CD14-positive monocyte (primary cell): ENCODE measurements around the gene LCE1F. TPM values are rescaled to one million over a fixed set of nuclear protein-coding genes. Genes with fewer than 3 reads are reported as not detected.

Experiments used
- DNase-seq, 3 donors: peaks; one replicate each; pipeline ENCODE4 v3.0.0-alpha.2; 2011 to 2022
- H2AFZ ChIP-seq: 2 replicates; pipeline ENCODE4 v1.6.0; 2012; ENCODE audit warnings: mild to moderate bottlenecking, low read depth, low read length, inconsistent platforms; ENCODE audit not compliant: insufficient read depth, poor library complexity, severe bottlenecking
- H3K27ac ChIP-seq, 2 donors: 1 replicate in 1 of 2; 2 replicates in 1 of 2; pipeline ENCODE4 v1.5.1; 2012 to 2013; ENCODE audit warnings: low read length in 2 of 2, control low read depth in 1 of 2, inconsistent platforms in 1 of 2, low read depth in 1 of 2, mild to moderate bottlenecking in 1 of 2
- H3K27me3 ChIP-seq, 2 donors: one replicate each; pipeline versions ENCODE4 v1.6.0 to v1.6.1; 2011 to 2013; ENCODE audit warnings: low read length in 2 of 2; ENCODE audit not compliant: control insufficient read depth in 2 of 2, insufficient read depth in 2 of 2
- H3K36me3 ChIP-seq, 2 donors: replicated peaks in 1 of 2; 1 replicate in 1 of 2; 2 replicates in 1 of 2; pipeline versions ENCODE4 v1.5.1 to v1.6.1; 2012 to 2013; ENCODE audit warnings: low read length in 2 of 2, control low read depth in 1 of 2, inconsistent platforms in 1 of 2, mild to moderate bottlenecking in 1 of 2; ENCODE audit not compliant: insufficient read depth in 2 of 2, control insufficient read depth in 1 of 2
- H3K4me1 ChIP-seq, 2 donors: 1 replicate in 1 of 2; 2 replicates in 1 of 2; pipeline versions ENCODE4 v1.5.1 to v1.6.1; 2012 to 2013; ENCODE audit warnings: low read length in 2 of 2, control low read depth in 1 of 2, inconsistent platforms in 1 of 2, mild to moderate bottlenecking in 1 of 2, moderate library complexity in 1 of 2; ENCODE audit not compliant: insufficient read depth in 2 of 2, control insufficient read depth in 1 of 2
- H3K4me2 ChIP-seq: replicated peaks from 2 replicates; pipeline ENCODE3; 2012; ENCODE audit warnings: low read length, moderate library complexity, mild to moderate bottlenecking; ENCODE audit not compliant: poor library complexity, severe bottlenecking; ENCODE audit errors: extremely low read depth
- H3K4me3 ChIP-seq, 3 experiments: fragments of 200-600 bp in 1 of 3; sonication (generic) in 1 of 3; replicated peaks in 1 of 3; 1 replicate in 2 of 3; 2 replicates in 1 of 3; pipeline ENCODE4 v1.5.1; 2011 to 2013; ENCODE audit warnings: low read length in 3 of 3, mild to moderate bottlenecking in 3 of 3, control low read depth in 2 of 3, low read depth in 2 of 3, inconsistent platforms in 1 of 3, moderate library complexity in 1 of 3
- H3K79me2 ChIP-seq: 2 replicates; pipeline ENCODE4 v1.6.0; 2012; ENCODE audit warnings: mild to moderate bottlenecking, control low read depth, inconsistent platforms, low read length, moderate library complexity; ENCODE audit not compliant: insufficient read depth
- H3K9ac ChIP-seq: 2 replicates; pipeline ENCODE4 v1.6.0; 2017; ENCODE audit warnings: low read length, mild to moderate bottlenecking; ENCODE audit not compliant: insufficient read depth, poor library complexity, severe bottlenecking
- H3K9me3 ChIP-seq, 2 donors: replicated peaks in 1 of 2; 1 replicate in 1 of 2; 2 replicates in 1 of 2; pipeline versions ENCODE4 v1.5.1 to v1.6.1; 2012 to 2013; ENCODE audit warnings: low read length in 2 of 2, control low read depth in 1 of 2; ENCODE audit not compliant: control insufficient read depth in 1 of 2, insufficient read depth in 1 of 2
- H4K20me1 ChIP-seq: 2 replicates; pipeline ENCODE4 v1.6.0; 2012; ENCODE audit warnings: mild to moderate bottlenecking, low read length, control low read depth, moderate library complexity; ENCODE audit not compliant: insufficient read depth
- H3K27ac Mint-ChIP-seq, 7 donors: one replicate each; pipeline ENCODE4 v1.8.0; 2020; ENCODE audit warnings: mild to moderate bottlenecking in 7 of 7, mixed read lengths in 7 of 7, moderate library complexity in 6 of 7, inconsistent platforms in 2 of 7
- H3K27me3 Mint-ChIP-seq, 3 donors: one replicate each; pipeline ENCODE4 v1.8.0; 2021 to 2022; ENCODE audit warnings: low read depth in 3 of 3, mild to moderate bottlenecking in 3 of 3, mixed read lengths in 3 of 3, moderate library complexity in 3 of 3, inconsistent platforms in 1 of 3
- H3K36me3 Mint-ChIP-seq, 2 donors: one replicate each; pipeline ENCODE4 v1.8.0; 2020; ENCODE audit warnings: mixed read lengths in 2 of 2, inconsistent platforms in 1 of 2, mild to moderate bottlenecking in 1 of 2
- H3K4me1 Mint-ChIP-seq: one replicate; pipeline ENCODE4 v1.8.0; 2020; ENCODE audit warnings: mild to moderate bottlenecking, mixed read lengths
- H3K4me3 Mint-ChIP-seq, 2 donors: one replicate each; pipeline ENCODE4 v1.8.0; 2020; ENCODE audit warnings: mild to moderate bottlenecking in 2 of 2, mixed read lengths in 2 of 2, moderate library complexity in 1 of 2
- H3K9me3 Mint-ChIP-seq, 7 donors: one replicate each; pipeline ENCODE4 v1.8.0; 2020 to 2022; ENCODE audit warnings: mixed read lengths in 7 of 7, mild to moderate bottlenecking in 6 of 7, moderate library complexity in 6 of 7, inconsistent platforms in 2 of 7
- CTCF ChIP-seq: fragments of 200-600 bp; IDR thresholded peaks from one replicate; pipeline ENCODE4 v1.8.0; 2022; ENCODE audit warnings: antibody characterized with exemption, mild to moderate bottlenecking
- WGBS: methylation state at CpG from one replicate; pipeline ENCODE4 v1.1.5; 2013; ENCODE audit warnings: missing lambda C conversion rate; ENCODE audit not compliant: insufficient coverage; 5-methylcytosine and 5-hydroxymethylcytosine counted together
- intact Hi-C, 2 donors: fragments of 100-400 bp; cut with micrococcal nuclease; formaldehyde crosslinking; loops; one replicate each; pipeline versions ENCODE4 v1.15.0 to v1.15.1; 2023
- polyA plus RNA-seq, 3 donors: library from polyadenylated mRNA; depleted of rRNA in 1 of 3; unstranded in 2 of 3; stranded (reverse) in 1 of 3; fragments of 300-500 nt in 2 of 3; fragments of >200 nt in 1 of 3; fragmentation: Illumina TruSeq in 2 of 3; gene quantifications; 1 replicate in 2 of 3; 2 replicates in 1 of 3; pipeline ENCODE4 v1.2.3, GENCODE V29; 2012 to 2021

The LCE1F gene
- polyA plus RNA-seq, 3 donors: not detected

DNA sequence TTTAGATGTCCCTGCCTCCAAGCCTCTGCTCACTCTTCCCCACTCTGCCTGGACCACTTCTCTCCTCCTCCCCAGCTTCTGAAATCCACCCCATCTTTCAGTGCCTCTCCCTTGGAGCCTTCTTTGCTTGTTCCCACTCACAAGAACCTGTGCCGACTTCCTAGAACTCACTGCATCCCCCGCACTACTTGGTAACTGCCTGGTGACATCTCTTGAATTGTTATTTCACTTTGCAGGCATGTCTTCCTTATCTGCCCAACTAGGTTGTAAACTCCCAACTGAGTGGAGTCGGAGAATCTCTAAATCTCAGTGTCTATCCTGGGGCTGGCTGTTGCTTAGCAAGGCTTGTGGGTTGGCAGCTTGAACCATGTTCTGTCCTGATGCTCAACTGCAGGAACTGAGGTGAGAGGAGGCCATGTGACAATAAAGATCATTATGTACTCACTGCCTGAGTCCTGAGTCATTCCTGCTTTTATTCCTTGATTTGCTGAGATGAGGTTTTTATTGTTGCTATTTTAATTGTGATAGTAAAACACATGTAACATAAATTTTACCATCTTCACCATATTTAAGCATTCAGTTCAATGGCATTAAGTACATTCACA is 13.2 kb upstream of the LCE1F start:
- no peaks in the 10 kb centered on the region for H3K79me2 ChIP-seq
- Mint-ChIP-seq H3K4me1 (no peaks in the 10 kb centered on the region), H3K4me3 (no peak overlapping the region), H3K9me3 (no peaks in the 10 kb centered on the region), H3K27ac (no peak overlapping the region), H3K36me3 (no peaks in the 10 kb centered on the region), H3K27me3 (peaks cover 1 to 9% (median 2%) of the 10 kb centered on the region in 3 donors)
- DNase-seq: no peak
- H3K4me1 ChIP-seq: no peaks in the 10 kb centered on the region
- no peak overlapping the region for H3K9ac ChIP-seq
- TF ChIP-seq CTCF: no peak
- H4K20me1 ChIP-seq: no peaks in the 10 kb centered on the region
- H3K36me3 ChIP-seq: no peaks in the 10 kb centered on the region
- WGBS: 100% methylated on average over 2 of the region's 3 CpGs
- no peak overlapping the region for H2AFZ ChIP-seq
- H3K4me2 ChIP-seq: no peak overlapping the region
- no peaks in the 10 kb centered on the region for H3K27me3 ChIP-seq
- no peaks in the 10 kb centered on the region for H3K9me3 ChIP-seq
- intact Hi-C loops: no loop called here
- no peak overlapping the region for H3K4me3 ChIP-seq
- no peak overlapping the region for H3K27ac ChIP-seq

DNA sequence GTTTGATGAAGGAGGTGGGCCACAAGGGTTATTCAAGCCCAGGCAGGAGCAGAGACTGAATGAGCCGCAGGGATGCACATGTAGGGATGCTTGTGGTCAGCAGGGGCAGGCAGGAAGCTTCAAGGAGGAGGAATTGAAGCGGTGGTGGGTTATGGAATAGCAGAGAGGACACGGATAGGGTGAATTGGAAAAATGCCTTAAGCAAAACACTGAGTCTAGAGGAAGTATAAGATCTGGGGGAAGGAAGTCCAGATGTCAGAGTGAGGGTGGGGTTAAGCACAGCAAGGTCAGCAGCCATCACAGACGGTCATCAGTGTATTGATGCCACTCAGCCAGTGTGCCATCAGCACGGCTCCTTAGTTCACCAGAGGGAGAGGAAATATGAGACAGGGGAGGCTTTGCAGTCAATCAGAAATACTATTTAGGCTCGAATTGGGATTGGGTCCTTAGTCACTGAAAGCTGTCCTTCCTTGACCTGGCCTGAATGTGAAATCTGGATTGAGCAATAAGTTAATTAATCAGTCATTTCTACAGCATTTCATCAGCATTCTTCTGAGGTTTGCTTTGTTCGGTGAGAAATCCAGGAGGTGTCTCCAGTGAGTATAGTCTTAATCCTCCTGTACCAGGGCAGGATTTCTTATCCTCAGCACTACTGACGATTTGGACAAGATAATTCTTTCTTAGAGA is 6.0 kb upstream of the LCE1F start:
- Mint-ChIP-seq H3K27me3 (peaks cover 1 to 7% (median 4%) of the 10 kb centered on the region in 3 donors), H3K36me3 (no peaks in the 10 kb centered on the region), H3K4me3 (no peak overlapping the region), H3K4me1 (no peaks in the 10 kb centered on the region), H3K9me3 (peaks cover 0 to 11% (median 6%) of the 10 kb centered on the region in 7 donors), H3K27ac (no peak overlapping the region)
- no peak overlapping the region for H3K4me3 ChIP-seq
- no peak overlapping the region for H3K27ac ChIP-seq
- no peaks in the 10 kb centered on the region for H4K20me1 ChIP-seq
- 58% methylated on average over 5 of the region's 8 CpGs for WGBS
- no peaks in the 10 kb centered on the region for H3K79me2 ChIP-seq
- no peak for DNase-seq
- no peaks in the 10 kb centered on the region for H3K36me3 ChIP-seq
- no peak overlapping the region for H3K9ac ChIP-seq
- H3K4me1 ChIP-seq: no peaks in the 10 kb centered on the region
- no peak for TF ChIP-seq CTCF
- H3K9me3 ChIP-seq: no peaks in the 10 kb centered on the region
- no peak overlapping the region for H2AFZ ChIP-seq
- intact Hi-C loops: no loop called here
- H3K4me2 ChIP-seq: no peak overlapping the region
- no peaks in the 10 kb centered on the region for H3K27me3 ChIP-seq
